GM19035 (cell line): ENCODE data around the gene MAPK13.
"Not testable (repeated sequence)": the region's sequence is repeated elsewhere in the genome, so short reads cannot be mapped to it uniquely, and the experiment has no call there.

Experiments
- ATAC-seq: cut with Tn5 transposase; IDR thresholded peaks from one replicate; pipeline ENCODE4 v1.9.1; 2021; ENCODE audit not compliant: unreplicated experiment

The MAPK13 gene

GRCh38 chr6:36126553-36127458 lies 3.5 kb upstream of the MAPK13 start:
- ATAC-seq, result no peak

- ATAC-seq, result no peak
These were observed 2.8 kb upstream of the MAPK13 start for GRCh38 chr6:36127462-36128016.

GRCh38 chr6:36128073-36128472 lies 2.2 kb upstream of the MAPK13 start:
- ATAC-seq, result no peak

GRCh38 chr6:36128793-36129192 lies 1.5 kb upstream of the MAPK13 start:
- no peak for ATAC-seq

GRCh38 chr6:36129334-36129733 lies 979 bp upstream of the MAPK13 start:
- not testable (repeated sequence) for ATAC-seq

- ATAC-seq, result peak; percentile 25
These were observed 576 bp downstream of the MAPK13 start for GRCh38 chr6:36130667-36131510.

- ATAC-seq, result peak; percentile 88
These were observed 1.4 kb downstream of the MAPK13 start for GRCh38 chr6:36131511-36132245.

GRCh38 chr6:36132246-36132895 lies 2.1 kb downstream of the MAPK13 start:
- no peak for ATAC-seq

- no peak for ATAC-seq
These were observed 2.8 kb downstream of the MAPK13 start for GRCh38 chr6:36133148-36133547.

GRCh38 chr6:36133912-36134311 lies 3.6 kb downstream of the MAPK13 start:
- ATAC-seq, result no peak

GRCh38 chr6:36135053-36135731 lies 4.9 kb downstream of the MAPK13 start:
- ATAC-seq, result no peak

- ATAC-seq, result no peak
These were observed 5.7 kb downstream of the MAPK13 start for GRCh38 chr6:36136034-36136433.

- no peak for ATAC-seq
These were observed 6.2 kb downstream of the MAPK13 start for GRCh38 chr6:36136551-36136950.

GRCh38 chr6:36138667-36139066 lies 8.4 kb downstream of the MAPK13 start:
- ATAC-seq, result no peak

- no peak for ATAC-seq
These were observed 9.1 kb downstream of the MAPK13 start for GRCh38 chr6:36139431-36139830.

GRCh38 chr6:36139991-36140710 lies 9.8 kb downstream of the MAPK13 start:
- no peak for ATAC-seq

- ATAC-seq, result no peak
These were observed 10.8 kb downstream of the MAPK13 start for GRCh38 chr6:36141091-36141490.

- ATAC-seq, result no peak
These were observed 11.6 kb downstream of the MAPK13 start for GRCh38 chr6:36141961-36142360.
